NCI-H524 (cell line): ENCODE measurements around the gene ZNF536.

ENCODE experiments used
- DNase-seq, 2 experiments: peaks; one replicate each; lab custom pipeline; 2025; lab: John Stamatoyannopoulos, UW

Gene ZNF536

DNA sequence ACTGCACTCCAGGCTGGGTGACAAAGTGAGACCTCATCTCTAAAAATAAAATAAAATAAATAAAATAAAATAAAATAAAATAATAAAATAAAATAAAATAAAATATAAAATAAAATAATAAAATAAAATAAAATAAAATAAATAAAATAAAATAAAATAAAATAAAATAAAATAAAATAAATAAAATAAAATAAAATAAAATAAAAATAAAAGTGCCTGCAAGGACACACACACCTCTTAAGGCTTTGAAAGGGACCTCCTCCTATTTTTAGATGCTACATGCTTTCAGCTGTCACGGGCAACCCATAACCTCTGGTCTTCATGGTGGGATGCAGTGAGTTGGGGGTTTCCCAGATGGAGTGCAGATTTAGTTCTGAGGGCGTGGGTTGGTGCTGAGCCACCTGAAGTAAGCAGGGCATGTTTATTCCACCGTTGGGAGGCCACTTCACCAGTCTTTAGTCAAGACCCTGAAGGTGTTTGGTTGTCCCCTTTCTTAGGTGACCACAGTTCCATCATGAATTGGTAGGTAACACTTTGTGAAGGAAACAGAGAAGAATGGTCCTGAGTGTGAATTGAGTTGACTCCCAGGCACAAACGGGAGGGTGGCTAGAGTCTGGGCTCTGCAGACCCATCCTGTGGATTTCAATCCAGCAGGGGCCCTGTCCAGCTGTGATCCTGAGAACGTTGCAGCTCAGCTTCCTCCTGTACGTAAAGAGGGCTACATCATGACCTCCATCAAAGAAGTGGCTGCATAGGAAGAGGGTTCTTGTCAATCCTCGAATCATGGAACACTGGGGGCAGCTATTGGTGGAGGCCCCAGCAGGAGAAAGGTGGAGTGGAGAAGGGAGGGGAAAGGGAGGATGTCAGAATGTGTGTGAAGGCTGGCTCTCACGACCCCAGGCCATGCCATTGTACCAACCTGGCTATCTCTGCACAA, 234.2 kb downstream of the ZNF536 start:
- no peak for DNase-seq
